Activated T-cell treated with anti-CD3 and anti-CD28 coated beads for 1 hour (primary cell): ENCODE results near the gene UBE2D1.

Experiments used
- DNase-seq: peaks from one replicate; pipeline ENCODE4 v3.0.0-alpha.2; 2020; ENCODE audit warnings: low read depth

Gene UBE2D1

DNA sequence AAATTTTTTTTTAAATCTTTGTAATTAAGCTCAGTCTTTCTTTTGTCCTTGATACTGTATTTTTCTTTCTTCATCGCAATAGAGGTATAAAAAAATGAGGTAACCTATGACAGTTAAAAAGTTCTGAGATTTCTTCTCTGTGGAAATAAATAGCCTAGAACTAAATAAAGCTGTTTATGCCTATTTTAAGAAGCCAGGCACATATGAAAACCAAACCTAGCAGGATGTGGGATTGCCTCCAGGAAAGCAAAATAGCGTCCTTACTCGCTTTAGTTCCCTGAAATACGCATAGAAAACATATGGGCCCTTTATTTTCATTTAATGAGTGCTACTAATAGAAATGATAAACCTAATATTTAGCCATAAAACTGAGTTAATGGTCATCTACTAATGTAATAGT lies 6.6 kb downstream of the UBE2D1 start:
- DNase-seq: no peak

- DNase-seq: no peak
Measured at GRCh38 chr10:58341947-58342346, 7.1 kb downstream of the UBE2D1 start.

DNA sequence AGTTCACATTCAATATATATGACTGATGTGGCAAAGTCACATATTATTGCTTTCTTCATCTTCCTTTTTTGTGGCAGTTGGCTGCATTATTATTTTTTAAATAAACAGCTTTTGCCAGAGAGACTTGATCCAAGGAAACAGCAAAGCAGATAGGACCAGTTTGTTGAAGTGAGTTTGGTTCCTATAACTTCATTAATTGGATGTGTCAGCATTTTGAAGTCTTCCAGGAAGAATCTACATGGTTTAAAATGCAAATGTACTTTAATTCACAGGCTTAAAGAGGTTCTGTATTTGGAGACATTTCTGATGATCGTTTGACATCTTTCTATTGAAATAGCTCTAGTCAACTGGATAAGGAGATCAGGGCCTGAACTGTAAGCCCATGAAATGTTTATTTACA lies 13.2 kb downstream of the UBE2D1 start:
- no peak for DNase-seq

DNA sequence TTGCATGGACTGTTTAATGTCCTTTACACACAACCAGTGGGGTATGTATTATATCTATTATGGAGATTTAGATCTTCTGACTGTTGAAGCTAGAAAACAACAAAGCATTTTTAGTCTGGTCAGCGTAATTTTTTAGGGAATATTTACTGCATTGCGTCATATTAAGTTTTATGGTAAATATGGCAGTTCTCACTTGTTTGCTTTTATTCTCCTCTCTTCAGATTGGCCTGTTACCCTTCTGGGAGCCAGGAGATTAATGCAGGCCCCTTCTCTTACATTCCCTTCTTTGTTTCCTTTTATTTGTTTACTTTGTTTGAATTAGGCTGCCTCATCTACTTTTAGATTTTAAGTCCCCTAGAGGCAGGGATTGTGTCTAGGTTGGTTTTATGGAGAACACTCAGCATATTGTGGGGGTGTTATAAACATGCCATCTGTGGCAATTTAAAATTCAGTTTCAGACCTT lies 13.8 kb downstream of the UBE2D1 start:
- DNase-seq: no peak

GRCh38 chr10:58350023-58350422 lies 15.2 kb downstream of the UBE2D1 start:
- DNase-seq: no peak

DNA sequence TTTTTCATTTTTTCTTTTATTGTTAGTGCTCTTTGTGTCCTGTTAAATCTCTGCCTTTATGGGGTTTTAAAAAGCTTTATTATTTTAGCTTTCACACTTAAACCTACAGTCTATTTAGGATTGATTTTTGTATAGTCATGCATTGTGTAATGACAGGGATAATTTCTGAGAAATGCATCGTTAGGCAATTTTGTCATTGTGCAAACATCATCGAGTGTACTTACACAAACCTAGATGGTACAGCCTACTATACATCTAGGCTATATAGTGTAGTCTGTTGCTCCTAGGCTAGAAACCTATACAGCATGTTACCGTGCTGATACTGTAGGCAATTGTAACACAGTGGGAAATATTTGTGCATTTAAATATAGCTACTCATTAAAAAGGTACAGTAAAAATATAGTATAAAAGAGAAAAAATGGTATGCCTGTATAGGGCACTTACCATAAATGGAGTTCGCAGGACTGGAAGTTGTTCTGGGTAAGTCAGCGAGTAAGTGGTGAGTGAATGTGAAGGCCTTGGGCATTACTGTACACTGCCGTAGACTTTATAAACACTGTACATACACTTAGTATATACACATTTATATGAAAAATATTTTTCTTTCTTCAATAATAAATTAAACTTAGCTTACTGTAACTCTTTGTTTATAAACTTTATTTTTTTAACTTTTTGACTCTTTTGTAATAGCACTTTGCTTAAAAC lies 16.0 kb downstream of the UBE2D1 start:
- DNase-seq: no peak

DNA sequence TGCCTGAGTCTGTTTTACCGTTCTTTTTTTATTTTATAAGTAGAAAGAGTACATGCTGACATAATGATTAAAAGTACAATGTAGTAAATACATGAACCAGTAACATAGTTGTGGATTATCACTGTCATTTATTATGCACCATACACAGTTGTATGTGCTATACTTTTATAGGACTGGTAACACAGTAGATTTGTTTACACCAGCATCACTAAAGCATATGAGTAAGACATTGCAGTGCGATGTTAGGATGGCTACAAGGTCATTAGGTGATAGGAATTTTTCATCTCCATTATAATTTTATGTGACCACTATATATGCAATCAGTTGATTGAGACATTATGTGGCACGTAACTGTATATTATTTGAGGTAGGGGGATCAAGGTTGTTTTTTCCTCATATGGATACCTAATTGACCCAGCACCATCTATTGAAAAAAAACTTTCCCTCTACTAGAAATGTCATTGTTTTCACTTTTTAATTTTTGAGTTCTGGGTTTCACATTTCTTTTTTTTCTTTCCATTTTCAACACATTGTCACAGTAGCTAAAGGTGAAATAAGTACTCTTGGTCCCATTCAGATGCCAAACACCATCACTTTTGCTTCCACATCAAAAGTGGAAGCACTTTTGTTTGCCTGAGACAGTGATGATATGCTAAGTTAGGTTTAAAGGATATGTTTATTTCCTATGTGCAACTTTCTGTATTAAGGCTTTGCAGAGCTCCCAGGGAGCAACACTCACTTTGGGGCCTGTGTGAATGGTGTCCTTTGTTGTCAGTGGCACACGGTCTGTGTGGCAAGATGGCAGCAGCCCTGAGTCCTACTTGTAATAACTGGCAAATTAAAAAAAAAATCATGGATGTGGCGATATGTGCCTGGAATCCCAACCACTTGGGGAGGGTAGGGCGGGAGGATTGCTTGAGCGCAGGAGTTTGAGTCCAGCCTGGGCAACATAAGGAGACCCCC lies 17.1 kb downstream of the UBE2D1 start:
- DNase-seq: no peak

DNA sequence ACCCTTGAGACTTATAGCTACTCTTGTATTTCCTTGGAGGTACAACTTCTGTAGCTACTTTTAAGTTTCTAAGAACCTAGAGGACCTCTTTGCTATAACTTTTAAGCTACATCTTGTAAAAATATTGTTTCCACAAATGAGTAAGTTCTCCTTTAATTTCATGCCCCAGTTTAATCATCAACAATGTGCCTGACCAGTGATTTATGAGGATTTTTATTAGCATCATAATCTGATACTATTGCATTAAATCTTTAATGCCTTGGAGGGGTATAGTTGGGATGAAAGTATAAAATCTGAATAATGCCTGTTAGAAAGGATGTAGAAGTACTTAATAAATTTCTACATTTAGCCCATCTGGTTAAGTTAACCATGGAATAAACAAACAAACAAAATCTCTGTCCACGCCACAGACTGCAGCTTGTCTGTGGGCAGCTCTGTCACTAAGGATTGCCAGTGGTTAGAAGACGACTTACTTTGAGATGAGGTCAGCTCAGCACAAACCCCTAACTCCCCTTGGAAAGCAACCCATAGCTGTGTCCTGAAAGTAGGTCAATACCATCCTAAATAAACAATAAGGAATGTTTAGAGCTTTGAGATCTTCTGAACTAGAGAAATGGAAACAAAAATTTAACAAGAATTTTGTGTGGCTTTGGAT lies 18.3 kb downstream of the UBE2D1 start:
- DNase-seq: no peak

DNA sequence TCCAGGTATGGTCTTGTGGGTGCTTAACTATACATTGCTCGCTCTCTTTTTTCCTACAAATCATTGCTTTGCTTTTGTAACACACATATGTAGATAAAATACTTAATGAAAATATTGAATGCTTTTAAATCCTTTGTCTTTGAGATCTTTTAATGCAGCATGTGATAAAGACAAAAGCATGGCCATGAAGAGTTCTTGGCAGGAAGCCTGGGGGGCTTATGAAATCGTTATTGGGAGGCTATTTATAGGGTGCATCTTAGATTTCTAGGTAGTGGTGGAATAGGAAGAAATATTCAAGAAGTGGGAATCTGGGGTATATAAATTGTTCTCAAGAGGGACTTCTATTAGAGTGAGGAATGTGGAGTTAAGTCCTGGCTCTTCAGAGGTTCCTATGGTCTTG lies 21.9 kb downstream of the UBE2D1 start:
- DNase-seq: no peak

DNA sequence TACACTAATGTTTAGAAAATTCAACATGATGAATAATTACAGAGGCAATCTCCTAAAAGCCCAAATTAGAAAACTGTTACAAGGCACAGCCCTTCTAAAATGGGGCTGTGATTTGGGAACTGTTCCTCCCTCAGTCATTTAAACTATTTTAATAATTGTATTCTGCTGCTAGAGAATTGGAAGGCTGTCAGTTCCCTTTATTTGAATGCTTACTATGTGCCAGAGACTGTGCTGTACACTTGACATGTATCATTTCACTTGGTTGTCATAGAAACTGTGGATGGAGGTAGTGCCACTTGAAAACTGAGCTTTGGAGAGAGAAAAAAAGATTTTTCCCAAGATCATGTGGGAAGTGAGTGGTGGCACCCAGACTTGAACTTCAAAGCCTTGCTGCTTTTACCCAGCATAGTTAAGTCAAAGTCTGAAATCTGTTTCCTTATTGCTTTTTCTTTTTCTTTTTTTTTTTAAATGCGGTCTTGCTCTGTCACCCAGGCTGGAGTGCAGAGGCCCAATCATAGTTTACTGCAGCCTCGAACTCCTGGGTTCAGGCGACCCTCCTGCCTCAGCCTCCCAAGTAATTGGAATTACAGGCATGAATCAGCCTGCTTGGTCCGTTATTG lies 23.6 kb downstream of the UBE2D1 start:
- no peak for DNase-seq

DNA sequence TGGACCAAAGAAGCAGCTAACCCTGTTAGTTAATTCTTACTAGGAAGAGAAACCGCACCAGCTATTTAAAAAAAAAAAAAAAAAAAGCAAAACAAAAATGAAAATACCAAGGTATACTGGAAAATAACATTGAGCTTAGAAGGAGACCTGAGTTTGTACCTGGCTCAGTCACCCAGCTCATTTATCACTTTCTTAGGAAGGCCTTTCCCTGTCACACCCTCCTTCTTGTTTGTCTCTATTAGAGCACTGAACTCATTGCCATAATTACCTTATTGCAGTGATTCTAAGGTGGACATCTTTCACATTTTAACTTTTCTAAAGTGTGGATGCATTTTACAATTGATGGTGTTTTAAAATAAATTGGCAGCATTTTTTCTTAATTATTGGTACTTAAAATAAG lies 24.1 kb downstream of the UBE2D1 start:
- no peak for DNase-seq

DNA sequence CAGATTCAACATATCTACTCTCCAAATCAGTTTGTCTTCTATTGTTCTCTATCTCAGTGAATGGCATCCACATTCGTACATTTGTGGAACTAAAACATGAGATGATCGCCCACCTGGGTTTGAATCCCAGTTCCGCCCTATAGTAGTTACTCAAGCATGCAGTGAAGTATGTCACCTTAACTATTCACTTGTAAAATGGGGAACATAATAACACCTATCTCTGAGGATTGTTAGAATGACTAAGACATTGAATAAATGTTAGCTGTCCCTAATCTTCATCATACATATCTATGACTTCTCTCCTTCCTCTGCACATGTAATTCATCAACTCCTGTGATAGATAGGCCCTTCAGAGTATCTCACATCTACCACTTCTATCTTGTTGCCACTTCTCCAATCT lies 24.7 kb downstream of the UBE2D1 start:
- DNase-seq: no peak

DNA sequence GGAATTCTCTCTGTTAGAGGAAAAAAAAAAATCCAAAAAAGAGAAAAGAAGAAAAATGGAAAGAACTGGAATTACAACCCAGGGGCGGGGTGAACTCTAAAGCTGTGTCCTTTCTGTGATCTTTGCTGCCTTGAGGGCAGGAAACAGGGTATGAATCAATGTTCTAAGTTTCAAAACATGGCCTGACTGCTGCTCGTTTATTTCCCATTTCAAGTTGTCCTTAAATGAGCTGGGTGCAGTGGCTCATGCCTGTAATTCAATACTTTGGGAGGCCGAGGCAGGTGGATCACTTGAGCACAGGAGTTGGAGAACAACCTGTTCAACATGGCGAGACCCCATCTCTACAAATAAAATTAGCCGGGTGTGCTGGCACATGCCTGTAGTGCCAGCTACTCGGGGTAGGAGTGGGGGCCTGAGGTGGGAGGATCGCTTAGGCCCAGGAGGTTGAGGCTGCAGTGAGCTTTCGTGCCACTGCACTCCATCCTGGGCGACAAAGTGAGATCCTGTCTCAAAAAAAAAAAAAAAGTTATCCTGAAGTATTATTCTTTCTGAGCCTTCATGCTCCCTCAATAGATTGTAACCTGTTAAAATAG lies 25.7 kb downstream of the UBE2D1 start:
- no peak for DNase-seq

DNA sequence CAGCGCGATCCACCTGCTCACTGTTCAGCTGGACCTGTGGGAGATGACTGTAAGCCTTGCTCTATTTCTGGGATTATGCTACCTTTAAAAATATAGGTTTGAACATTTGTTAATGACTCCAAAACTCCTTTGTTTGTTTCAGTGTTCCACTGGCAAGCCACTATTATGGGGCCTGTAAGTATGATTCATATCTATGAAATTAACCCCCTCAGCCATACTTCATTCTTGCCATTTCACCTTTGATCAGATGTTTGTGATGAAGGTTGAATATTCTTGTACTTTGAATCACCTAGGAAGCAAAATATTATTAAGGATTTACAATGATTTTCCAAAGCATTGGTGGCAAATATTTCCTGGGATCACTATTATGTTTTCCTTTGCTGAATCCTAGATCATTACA lies 26.5 kb downstream of the UBE2D1 start:
- no peak for DNase-seq

- DNase-seq: no peak
Measured at GRCh38 chr10:58362027-58362789, 27.4 kb downstream of the UBE2D1 start.

DNA sequence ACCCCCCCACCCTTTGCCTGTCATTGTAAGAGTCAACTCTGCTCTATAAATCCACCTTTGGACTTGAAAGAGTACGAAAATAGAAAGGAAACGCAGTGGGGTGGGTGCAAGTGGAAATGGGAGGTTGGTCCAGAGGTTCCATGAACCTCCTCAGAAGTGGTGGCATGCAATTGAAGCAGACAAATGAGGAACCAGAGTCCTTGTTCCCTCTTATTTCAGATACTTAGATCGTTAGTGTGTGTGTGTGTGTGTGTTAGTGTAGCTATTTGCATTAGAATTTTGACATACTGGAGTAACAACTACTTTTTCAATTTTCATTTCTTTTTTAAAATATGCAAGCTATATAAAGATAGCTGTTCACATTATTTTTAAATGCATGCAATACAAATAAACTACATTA lies 32.3 kb downstream of the UBE2D1 start:
- no peak for DNase-seq

- DNase-seq: no peak
Measured at GRCh38 chr10:58371473-58371872, 36.7 kb downstream of the UBE2D1 start.

DNA sequence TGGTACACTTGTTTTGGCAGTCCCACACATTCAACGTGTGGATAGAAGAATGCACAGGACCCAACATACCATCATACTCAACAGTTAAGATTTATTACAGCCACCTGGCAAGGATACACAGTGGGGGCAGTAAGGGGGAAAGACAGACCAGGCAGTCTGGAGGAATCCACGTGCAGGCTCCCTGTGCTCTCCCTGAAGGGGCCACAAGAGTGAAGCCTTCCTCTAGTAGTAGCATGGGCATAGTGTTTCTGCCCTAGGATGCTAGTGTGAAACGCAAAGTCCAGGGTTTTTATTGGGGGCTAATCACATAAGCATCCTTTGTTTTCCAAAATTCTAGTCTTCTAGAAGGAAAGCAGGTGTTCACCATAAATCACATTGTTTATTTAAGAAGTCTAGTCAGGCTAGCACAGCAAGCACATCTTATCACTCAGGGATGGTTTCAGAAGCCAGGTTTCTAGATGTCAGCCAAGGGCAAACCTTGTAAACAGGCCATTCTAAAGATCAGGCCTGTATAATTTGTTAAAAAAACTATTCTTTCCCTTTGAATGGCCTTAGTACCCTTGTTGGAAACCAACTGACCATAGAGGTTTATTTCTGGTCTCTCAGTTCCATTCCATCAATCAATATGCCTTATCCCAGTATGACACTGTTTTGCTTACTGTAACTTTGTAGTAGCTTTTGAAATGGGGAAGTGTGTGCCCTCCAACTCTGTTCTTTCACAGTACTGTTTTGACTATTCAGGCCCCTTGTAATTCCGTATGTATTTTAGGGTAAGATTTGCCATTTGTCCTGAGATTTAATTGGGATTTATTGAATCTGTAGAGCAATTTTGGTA lies 38.0 kb downstream of the UBE2D1 start:
- no peak for DNase-seq

- DNase-seq: no peak
Measured at GRCh38 chr10:58373442-58373827, 38.6 kb downstream of the UBE2D1 start.

GRCh38 chr10:58382489-58382995 lies 47.7 kb downstream of the UBE2D1 start:
- DNase-seq: no peak
